ENCODE measurements around the gene SLC25A25. TPM values are rescaled to one million over a fixed set of nuclear protein-coding genes. Genes with fewer than 3 reads are reported as not detected.
A peak's percentile ranks its signal among the peaks of the same experiment; 100 is the strongest.
"Not testable (repeated sequence)": the region's sequence is repeated elsewhere in the genome, so short reads cannot be mapped to it uniquely, and the experiment has no call there.

Gene SLC25A25
- total RNA-seq, 1 experiment from 2014 or later: 94.8 TPM

DNA sequence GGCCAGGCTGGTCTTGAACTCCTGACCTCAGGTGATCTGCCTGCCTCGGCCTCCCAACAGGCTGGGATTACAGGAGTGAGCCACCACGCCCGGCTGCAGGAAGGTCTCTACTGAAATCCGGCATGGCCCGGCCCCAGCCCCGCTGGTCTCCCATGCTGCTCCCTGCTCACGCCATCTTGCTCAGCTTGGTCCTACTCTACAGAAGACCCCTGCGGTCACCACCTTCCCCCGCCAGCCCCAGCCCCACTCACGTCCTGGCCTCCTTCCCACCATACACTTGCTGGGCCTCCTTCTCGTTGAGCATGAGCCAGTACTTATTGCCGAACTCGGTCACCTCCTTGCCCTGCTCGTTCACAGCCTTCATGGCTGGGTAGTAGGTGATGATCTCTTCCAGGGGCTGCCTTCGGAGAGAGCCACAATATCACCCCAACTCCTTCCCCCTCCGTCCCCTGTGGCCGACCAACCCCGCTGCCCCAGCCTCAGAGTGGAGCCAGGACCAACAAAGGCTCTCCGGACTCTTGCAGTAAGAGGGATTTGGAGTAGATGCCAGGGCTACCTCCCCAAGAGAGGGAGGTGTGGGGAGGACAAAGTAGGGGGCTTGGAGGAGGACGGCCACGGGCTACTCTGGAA is 55.5 kb downstream of the SLC25A25 start:
- DNase-seq (ENCODE audit: low spot score): no peak

DNA sequence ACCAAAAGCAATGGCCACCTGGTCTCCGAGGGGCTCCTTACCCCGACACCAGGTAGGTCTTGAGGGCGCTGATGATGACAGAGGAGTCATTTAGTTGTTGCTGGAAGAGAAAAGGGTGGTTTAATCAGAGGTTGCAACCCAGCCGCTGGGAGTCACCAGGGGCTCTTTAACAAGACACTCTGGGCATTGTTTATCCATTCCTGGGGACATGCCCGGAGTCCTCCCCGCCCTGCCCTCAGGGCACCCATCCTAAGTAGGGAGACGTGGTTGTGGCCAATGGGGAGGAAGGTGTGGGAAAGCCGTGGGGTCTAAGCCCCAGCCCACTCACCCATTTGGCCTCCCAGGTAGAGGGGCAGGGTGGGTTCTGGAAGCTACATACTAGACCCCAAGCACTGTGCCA is 56.4 kb downstream of the SLC25A25 start:
- DNase-seq (ENCODE audit: low spot score): no peak

DNA sequence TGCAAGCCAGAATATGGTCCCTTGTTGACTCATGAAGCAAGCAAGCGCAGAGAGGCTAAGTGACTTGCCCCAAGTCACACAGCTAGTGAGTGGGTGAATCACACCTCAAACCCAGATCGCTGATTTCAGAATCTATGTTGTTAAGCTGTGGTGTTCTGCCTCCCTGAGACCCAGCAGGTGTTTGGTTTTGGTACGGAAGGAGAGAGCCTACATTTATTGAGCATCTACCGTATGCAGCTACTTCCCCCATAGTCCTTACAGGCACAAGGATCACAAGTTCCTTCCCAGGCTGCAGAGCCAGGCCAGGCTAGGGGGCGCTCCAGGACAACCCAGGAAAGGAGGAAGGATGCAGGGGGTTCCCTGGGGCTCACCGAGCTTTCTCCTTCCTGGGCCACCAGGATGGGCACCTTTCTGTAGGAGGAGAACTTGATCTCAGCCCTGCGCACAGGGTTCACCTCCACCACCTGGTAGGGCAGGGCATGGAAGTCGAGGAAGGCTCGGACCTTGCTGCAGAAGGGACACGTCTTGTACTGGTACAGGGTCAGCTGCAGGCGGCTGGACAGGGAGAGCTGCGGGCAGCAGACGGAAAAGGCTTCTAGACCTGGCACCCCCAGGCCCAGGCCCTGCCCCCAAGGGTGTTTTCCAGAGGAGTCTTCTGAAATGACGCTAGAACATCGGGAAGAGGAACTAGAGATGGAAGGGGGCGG is 57.0 kb downstream of the SLC25A25 start:
- peak; percentile 88 for DNase-seq (ENCODE audit: low spot score)

DNA sequence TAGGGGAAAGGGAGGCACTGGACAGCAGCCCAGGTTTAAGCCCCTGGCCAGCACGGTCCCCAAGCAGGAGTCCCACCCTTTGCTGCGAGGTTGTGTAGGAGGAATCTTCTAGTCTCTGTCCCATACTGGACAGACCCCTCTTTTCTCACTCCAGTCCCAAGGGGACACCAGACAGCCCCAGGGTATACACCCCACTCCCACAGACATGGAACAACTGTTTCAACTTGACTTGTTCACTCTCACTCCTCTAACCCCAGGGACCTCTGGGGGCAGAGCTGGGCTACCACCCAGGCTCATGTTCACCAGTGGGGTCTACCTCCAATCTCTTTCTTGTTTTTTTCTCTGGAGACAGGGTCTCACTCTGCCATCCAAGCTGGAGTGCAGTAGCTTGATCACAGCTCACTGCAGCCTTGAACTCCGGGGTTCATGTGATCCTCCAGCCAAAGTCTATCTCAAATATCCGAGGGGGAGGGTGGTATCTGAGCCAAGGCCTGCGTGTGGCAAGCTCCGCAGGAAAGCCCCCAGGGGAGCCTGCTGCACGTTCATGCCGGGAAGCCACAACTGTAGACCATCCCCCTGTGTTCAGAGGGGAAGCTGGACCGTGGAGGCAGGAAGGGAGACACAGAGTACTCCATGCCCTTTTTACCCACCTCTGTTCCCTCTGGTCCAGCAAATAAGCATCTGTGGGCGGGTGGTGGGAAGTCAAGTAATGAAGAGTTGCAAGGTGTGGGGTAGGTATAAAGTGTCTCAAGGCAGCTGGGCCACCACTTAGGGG is 57.7 kb downstream of the SLC25A25 start:
- DNase-seq (ENCODE audit: low spot score): no peak

DNA sequence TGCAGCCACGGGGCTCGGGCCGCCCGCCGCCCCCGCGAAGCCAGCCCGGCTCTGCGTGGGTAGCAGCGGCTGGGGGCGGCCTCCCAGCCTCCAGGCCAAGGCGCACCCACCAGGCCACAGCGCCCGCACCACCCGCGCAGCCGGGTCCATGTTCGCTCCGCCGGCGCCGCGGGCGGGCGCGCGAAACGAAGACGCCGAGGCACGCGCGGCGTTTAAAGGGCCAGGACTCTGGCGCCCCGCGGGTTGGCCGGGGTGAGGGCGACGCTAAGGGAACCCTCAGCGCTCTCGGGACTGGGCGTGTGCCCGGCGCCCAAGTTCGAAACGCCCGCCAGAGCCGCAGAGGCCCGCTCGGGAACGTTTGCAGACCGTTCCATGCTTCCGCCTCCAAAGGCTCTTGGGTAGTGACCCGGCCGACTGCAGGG is 59.5 kb downstream of the SLC25A25 start, which contains the start of gene PTGES2:
Gene PTGES2 (minus strand): TSS at position 162 of the 422 bp plus-strand sequence. CDS start 12 bp downstream, at position 150.
- DNase-seq (ENCODE audit: low spot score): peak; percentile 86

DNA sequence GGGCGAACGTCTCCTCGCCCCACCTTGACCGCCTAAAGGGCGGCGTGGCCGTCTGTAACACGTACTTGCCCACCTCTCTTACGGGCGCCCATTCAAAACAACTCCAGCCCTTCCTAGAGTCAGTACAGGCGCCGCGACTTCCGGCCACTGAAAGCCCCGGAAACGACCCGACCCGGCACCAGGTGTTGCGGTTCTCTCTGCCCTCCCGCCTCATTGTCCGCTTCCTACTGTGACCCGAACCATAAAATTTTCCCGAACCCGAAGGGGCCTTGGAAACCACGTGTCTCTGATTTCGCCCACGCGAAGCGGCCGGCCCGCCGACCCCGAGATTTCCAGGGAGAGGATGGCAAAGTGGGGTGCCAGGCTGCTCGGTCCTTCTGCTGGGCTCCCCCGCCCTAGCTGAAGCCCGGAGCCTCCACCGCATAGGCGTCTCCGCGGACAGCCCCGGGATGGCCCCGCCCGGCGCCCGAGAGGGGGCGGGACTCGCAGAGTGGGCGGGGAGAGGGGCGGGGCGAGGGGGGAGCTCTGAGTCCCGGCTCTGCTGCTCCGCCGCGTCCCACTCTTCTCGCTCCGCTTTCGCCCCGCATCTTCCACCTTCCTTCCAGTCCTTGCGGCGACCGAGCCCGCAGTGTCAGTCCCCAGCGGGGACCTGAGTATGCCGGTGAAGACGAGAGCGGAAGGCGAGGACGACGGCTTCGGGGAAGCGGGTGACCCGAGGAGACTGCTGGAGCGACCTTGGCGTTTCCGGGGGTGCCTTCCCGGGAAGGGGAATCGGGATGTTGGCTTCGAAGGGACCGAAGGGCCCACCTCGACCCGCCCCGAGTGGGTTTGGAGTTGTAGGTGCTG is 60.2 kb downstream of the SLC25A25 start:
- peak; percentile 92 for DNase-seq (ENCODE audit: low spot score)

DNA sequence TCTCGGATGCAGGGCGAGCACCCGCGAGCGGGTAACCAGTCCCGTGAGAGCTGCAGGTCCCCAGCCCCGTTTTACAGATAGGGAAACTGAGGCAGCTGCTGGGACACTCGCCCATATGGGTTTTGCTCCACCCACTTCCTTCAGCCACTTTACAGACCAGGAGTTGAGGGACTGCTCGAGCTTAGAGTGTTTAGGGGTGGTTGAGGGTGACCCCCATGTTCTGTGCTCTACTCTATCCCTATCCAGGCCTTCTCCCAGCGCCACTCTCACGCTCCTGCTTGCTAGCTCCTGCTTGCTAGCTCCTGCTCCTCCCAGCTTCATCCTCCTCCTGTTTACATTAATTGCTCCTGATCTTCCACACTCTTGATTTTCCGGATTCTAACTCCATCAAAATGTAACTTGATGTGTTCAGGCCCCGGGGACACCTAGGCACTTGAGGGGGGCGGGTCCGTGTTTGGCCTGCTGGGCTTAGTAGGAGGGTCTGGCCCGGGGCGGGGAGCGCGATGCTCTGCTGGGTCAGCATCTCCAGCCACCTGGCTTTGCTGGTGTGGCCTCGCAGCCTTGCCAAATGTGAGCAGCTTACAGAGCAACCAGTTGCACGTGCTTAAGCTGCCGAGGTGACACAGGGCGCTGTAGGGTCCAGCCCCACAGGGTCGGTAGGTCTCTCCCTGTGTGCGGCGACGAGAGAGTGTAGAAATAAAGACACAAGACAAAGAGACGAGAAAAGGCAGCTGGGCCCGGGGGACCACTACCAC is 61.0 kb downstream of the SLC25A25 start:
- DNase-seq (ENCODE audit: low spot score): no peak

DNA sequence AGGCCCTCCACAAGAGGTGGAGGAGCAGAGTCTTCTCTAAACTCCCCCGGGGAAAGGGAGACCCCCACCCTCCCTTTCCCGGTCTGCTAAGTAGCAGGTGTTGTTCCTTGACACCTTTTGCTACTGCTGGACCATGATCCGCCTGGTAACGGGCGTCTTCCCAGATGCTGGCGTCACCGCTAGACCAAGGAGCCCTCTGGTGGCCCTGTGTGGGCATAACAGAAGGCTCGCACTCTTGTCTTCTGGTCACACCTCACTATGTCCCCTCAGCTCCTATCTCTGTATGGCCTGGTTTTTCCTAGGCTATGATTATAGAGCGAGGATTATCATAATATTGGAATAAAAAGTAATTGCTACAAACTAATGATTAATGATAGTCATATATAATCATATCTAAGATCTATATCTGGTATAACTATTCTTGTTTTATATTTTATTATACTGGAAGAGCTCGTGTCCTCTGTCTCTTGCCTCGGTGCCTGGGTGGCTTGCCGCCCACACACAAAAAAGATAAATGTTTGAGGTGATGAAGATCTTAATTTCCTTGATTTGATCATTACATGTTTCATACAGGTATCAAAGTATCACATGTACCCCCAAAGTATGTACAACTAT is 62.1 kb downstream of the SLC25A25 start:
- not testable (repeated sequence) for DNase-seq (ENCODE audit: low spot score)

DNA sequence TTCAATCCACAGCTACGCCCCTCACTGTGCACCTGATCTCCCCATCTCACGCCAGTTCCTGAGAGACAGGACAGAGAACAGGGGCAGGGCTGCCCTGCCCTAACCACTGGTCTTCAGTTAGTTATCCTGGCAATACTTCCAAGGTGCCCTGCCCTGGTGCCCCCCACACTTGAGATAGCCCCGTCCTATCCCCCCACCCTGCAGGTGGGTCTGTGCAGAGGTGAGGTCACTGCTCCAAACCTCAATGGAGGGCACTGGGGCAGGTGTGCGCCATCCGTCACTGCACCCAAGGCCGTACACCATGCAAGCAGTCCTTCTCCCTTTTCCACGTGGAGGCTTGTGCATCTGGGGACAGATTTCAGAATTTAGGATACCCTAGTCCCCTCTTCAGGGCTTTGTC is 62.6 kb downstream of the SLC25A25 start:
- not testable (repeated sequence) for DNase-seq (ENCODE audit: low spot score)

DNA sequence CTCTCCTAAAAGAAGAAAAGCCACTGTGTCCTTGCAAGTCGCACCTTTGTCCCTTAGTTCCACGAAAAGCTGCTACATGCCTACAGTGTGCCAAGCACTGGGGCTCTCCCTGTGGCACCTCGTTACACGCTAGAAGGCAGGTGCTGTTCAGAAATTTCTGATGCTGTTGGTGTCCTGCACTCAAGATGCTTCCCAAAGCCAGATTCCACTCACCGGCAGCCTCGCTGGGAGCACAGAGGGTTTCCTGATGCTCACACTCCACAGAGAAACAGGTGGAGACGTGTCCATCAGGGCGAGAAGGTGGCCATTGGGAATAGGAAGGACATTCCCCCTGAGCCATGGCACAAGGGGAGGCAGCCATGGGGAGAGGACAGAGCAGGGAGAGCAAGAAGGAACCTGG is 63.3 kb downstream of the SLC25A25 start:
- not testable (repeated sequence) for DNase-seq (ENCODE audit: low spot score)

DNA sequence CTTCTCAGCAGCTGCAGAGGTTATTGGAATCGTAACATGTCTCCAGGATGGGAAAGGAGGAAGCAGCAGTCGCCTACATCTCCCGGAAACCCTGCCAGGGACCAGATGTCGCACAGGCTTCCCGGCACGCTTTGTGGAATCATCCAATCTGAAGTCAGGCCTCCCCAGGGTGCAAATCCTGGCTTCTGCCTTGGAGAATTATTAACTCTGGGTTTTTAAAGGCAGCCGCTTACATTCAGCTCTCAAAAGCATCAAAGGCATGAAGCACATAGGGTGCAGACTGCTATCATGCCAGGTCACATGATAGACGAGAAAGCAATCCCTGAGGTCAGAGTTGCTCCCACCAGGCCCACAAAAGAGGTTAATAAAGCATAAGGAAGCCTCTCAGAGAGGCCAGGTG is 64.1 kb downstream of the SLC25A25 start:
- DNase-seq (ENCODE audit: low spot score): not testable (repeated sequence)

DNA sequence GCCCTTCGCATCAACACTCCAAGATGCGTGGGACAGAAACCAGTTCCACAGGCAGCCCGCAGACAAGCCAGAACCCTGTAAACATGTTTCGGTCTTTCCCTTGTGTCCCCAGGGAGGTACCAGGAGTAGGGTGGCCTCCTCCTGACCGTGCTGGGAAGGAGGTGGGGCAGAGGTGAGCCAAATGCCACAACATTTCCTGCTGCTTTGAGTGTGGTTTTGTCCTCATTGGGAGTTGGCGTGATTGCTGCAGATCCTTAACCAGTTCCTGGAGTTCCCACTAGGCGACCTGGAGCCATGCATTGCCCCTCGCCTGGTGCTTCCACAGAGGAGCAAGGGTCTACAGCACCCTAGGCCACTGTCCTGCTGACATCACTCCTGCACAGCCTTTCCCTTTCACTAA is 67.5 kb downstream of the SLC25A25 start:
- not testable (repeated sequence) for DNase-seq (ENCODE audit: low spot score)

DNA sequence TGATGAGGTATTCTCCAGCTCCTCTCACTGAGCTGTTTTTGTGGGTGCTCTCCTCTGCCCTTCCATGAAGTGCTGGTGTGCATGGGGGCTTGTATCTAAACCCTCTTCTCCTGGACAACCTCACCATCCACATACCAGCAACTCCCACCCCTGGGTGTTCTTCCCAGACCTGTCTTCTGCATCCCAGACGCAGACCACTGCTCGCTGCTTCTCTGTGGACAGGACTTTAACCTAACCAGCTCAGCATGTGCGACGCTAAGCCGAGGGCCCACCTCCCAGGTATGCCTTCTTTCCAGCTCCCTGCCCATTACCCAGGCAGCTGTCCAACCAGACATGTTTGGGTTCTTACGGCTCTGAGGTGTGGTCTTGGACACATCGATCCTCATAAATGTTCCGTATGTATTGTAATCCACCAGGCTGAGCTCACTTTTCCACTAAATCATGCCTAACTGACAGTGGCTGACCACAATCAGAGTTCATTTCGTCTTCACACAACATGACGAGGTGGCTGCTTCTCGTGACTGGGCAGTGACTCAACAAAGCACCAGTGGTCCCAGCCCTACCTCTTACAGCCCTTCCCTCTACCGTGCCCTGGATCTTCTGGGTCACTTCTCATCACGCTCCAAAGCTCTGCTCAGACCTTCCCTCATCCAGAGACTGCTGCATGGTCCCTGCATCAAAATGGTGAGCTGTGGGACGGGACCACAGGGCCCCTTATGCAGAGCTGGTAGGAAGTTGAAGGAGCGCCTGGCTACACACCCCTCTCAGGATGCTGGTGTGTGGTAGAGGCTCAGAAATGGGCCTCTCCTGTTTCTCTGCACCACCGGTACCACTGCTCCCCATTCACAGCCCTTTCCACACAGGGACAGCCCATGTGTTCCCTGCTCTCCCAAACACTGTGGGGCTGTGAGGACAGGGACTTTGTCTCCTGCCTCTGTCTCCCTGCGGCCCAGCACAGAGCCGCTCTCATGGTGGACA is 69.1 kb downstream of the SLC25A25 start:
- DNase-seq (ENCODE audit: low spot score): no peak

DNA sequence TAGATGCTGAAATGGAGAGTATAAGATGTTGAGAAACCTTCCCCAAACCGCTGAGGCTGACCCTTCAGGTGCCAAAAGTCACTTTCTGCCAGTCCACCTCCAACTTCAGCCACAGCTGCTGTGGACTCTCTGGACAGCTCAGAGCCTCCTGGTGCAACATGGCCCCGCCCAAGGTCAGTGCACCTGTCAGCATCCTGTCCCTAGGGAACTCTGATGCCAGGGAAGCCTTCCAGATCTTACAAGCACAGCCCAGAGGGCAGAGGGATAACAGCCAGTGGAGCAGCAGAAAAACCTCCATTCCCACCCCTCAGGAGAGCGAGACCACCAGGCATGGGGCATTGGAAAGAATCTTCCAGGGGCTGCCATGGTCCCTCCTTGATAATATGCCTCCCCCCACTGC is 70.0 kb downstream of the SLC25A25 start:
- no peak for DNase-seq (ENCODE audit: low spot score)

DNA sequence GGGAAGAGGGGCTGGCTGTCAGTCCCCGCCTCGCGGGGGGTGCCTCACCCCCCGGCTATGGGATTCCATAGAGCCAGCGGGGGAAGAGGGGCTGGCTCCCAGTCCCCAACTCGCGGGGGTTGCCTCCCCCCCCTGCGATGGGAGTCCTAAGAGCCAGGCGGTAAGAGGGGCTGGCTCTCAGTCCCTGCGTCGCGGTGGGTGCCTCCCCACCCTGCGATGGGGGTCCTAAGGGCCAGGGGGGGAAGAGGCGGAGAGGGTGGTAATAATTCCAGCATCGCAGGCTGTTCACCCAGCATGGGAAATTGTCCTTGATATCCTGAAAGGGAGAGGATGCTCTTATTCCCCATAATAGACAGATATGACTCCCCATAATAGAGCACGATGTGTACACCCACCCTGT is 71.6 kb downstream of the SLC25A25 start:
- DNase-seq (ENCODE audit: low spot score): no peak

DNA sequence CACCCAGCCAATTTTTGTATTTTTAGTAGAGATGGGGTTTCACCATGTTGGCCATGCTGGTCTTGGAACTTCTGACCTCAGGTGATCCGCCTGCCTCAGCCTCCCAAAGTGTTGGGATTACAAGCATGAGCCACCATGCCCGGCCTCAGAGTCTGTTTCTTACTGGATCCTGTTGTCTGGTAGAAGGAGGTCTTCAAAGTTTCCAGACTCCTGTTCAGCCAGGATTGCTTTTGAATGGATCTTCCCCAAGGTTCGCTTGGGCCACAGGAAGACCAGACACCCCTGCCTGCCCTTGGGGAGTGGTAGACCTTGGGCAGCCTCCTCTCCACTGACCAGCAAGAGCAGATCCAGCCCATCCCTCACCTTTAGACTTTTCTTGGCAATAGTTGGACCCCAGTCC is 73.6 kb downstream of the SLC25A25 start:
- DNase-seq (ENCODE audit: low spot score): no peak

DNA sequence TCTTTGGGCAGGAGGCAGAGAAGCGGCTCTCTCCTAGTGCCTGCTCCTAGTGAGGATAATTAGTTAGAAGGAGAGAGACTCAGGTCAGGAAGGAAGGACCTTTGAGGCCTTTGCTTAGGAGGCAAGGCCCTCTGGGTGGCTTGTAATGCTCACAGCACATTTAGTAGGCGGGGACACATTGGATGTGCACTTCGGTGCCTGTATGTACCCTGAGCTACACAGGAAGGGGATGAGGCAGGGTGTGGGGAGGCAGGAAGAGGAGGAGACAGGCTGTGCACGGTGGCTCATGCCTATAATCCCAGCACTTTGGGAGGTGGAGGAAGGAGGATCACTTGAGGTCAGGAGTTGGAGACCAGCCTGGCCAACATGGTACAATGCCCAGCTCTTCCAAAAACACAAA is 74.0 kb downstream of the SLC25A25 start:
- no peak for DNase-seq (ENCODE audit: low spot score)

DNA sequence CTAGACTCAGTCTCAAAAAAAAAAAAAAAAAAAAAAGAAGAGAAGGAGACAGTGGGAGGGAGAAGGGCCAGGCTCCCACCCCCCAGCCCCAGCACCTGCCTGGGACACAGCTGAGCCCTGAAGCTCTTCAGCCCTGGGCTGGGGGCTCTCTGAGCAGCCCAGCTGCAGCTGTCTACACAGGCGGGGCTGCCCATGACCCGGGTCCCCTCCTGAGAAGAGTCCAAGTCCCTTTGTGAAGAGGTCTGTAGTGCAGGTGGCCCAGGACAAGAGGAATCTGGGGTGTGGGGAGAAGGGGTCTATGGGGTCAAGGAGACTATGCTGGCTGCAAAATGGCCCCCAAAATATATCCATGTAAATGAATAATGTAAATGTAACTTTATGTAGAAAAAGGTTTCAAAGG is 74.6 kb downstream of the SLC25A25 start:
- DNase-seq (ENCODE audit: low spot score): no peak
